Colon (tissue), 2 donors: ENCODE data around the gene TESMIN.

Experiments
- FAIRE-seq: peaks from 2 replicates; lab custom pipeline; 2012; peaks lifted over from hg19 to GRCh38; lab: Jason Lieb, UNC
- donor health status: control.
- donor health status: control.

TESMIN gene

DNA sequence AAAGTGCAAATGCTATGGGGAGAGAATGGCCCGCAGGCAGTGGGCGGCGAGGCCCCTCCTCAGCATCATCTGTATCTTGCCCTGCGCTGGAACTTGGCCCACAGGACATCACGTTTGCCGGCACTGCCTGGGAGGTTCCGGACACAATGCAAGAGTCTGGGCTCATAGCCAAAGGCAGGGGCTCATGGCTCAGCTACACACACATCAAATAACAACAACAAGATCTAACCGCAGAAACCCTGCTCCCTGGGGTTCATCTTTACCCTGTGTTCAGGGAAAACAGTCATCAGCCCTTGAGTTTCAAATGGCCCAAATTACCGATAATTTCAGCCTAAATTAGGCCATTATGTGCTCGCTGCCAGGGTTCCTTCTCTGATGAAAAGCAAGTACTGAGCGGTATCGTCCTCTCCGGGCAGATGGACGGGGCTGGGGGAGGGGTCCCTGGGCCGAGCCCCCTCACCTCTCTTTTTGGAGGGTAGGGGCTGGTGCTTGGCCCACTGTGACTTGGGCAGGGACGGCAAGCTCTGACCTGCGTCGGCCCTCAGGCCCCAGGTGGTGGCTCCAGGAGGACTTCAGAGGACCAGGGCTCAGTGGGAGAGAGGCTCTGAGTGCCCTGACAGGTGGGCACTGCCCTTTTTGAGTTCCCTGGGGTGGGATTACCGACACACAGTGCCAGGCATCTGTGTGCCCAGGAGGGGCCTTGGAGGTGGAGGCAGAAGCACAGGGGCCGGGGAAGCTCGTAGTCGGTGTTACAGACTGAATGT lies 92.0 kb downstream of the TESMIN start:
- FAIRE-seq = no peak

DNA sequence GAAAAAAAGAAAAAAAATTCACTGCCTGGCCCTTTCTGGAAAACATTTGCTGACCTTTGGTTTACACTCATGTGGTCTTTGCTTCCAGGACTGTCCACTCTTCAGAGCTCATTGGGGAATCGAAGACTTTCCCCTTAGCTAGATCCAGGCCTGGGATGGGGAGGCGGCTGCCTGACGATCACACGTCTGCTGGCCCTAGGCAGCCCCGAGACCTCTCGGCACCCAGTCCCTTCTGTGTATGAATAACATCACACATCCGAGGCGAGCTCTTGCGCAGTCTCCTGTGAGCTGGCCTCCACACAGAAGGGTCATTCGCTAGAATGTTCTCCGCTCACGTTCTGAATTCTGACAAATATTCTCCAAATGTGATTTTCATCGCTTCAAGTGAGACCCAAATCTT lies 92.7 kb downstream of the TESMIN start:
- FAIRE-seq = no peak

GRCh38 chr11:68658097-68658496 lies 93.2 kb downstream of the TESMIN start:
- FAIRE-seq = no peak
